Natural killer cell (primary cell): ENCODE data around the gene LRRFIP2. TPM values are rescaled to one million over a fixed set of nuclear protein-coding genes. Genes with fewer than 3 reads are reported as not detected.

Source experiments
- ATAC-seq, 3 donors: fragments of 150-1000 bp in 2 of 3; fragments of 200-7000 bp in 1 of 3; cut with Tn5 transposase; 1 replicate in 1 of 3; 2 replicates in 2 of 3; pipeline ENCODE4 v1.10.0; 2021; ENCODE audit warnings: mild to moderate bottlenecking in 2 of 3, moderate library complexity in 2 of 3
- DNase-seq, 2 donors: peaks; one replicate each; pipeline versions ENCODE4 v3.0.0 to v3.0.0-alpha.2; 2013 to 2021; ENCODE audit warnings: mixed read lengths in 1 of 2
- H3K27ac ChIP-seq: one replicate; pipeline ENCODE4 v1.5.1; 2013; ENCODE audit warnings: mild to moderate bottlenecking, low read length
- H3K27me3 ChIP-seq: one replicate; pipeline ENCODE4 v1.6.1; 2013; ENCODE audit warnings: low read length; ENCODE audit not compliant: control insufficient read depth, insufficient read depth
- H3K36me3 ChIP-seq: one replicate; pipeline ENCODE4 v1.6.1; 2013; ENCODE audit warnings: low read length; ENCODE audit not compliant: control insufficient read depth, insufficient read depth
- H3K4me1 ChIP-seq: one replicate; pipeline ENCODE4 v1.6.1; 2013; ENCODE audit warnings: low read length; ENCODE audit not compliant: control insufficient read depth, insufficient read depth
- H3K4me3 ChIP-seq: one replicate; pipeline ENCODE4 v1.5.1; 2013; ENCODE audit warnings: low read length
- H3K9me3 ChIP-seq: one replicate; pipeline ENCODE4 v1.6.1; 2013; ENCODE audit warnings: low read length; ENCODE audit not compliant: control insufficient read depth, insufficient read depth
- H3K27ac Mint-ChIP-seq, 2 donors: one replicate each; pipeline ENCODE4 v1.8.0; 2022; ENCODE audit warnings: mild to moderate bottlenecking in 2 of 2, mixed read lengths in 2 of 2, moderate library complexity in 1 of 2
- H3K27me3 Mint-ChIP-seq, 2 donors: one replicate each; pipeline ENCODE4 v1.8.0; 2022; ENCODE audit warnings: low read depth in 2 of 2, mixed read lengths in 2 of 2
- H3K36me3 Mint-ChIP-seq: one replicate; pipeline ENCODE4 v1.8.0; 2022; ENCODE audit warnings: mixed read lengths
- H3K4me1 Mint-ChIP-seq, 2 donors: one replicate each; pipeline ENCODE4 v1.8.0; 2022; ENCODE audit warnings: mixed read lengths in 2 of 2
- H3K4me3 Mint-ChIP-seq: one replicate; pipeline ENCODE4 v1.8.0; 2022; ENCODE audit warnings: mild to moderate bottlenecking, moderate library complexity, mixed read lengths
- H3K9me3 Mint-ChIP-seq, 2 donors: one replicate each; pipeline ENCODE4 v1.8.0; 2022; ENCODE audit warnings: mixed read lengths in 2 of 2
- CTCF ChIP-seq: fragments of 200-600 bp; IDR thresholded peaks from one replicate; pipeline ENCODE4 v1.8.0; 2022; ENCODE audit warnings: antibody characterized with exemption
- WGBS: methylation state at CpG from one replicate; pipeline ENCODE4 v1.1.7; 2013; ENCODE audit warnings: missing lambda C conversion rate; ENCODE audit not compliant: insufficient coverage; 5-methylcytosine and 5-hydroxymethylcytosine counted together
- intact Hi-C: fragments of 100-400 bp; cut with micrococcal nuclease; formaldehyde crosslinking; loops from one replicate; pipeline ENCODE4 v1.14.2; 2022
- total RNA-seq, 4 donors: library from RNA; stranded (reverse); fragments of 120-200 nt in 1 of 4; gene quantifications; one replicate each; pipeline versions ENCODE4 v1.2.3 to v1.2.4, GENCODE V29; 2013 to 2022

LRRFIP2 gene
- total RNA-seq, 3 donors from 2014 or later (not counting 1 experiment from before 2014, with no cell fraction given): 49.0 to 86.1 (median 66.0) TPM

GRCh38 chr3:37086918-37087317 is 87.5 kb downstream of the LRRFIP2 start:
- H3K4me3 Mint-ChIP-seq: no peak overlapping the region
- no peaks in the 10 kb centered on the region for H3K9me3 Mint-ChIP-seq
- ATAC-seq (no peak), DNase-seq (no peak)
- WGBS: 96% methylated on average over 6 of the region's 6 CpGs
- Histone ChIP-seq H3K36me3 (peaks cover 8% of the 10 kb centered on the region), H3K27ac (no peak overlapping the region), H3K4me1 (no peaks in the 10 kb centered on the region), H3K4me3 (no peak overlapping the region), H3K27me3 (no peaks in the 10 kb centered on the region), H3K9me3 (no peaks in the 10 kb centered on the region)
- TF ChIP-seq CTCF: no peak
- H3K27ac Mint-ChIP-seq: no peak overlapping the region
- H3K4me1 Mint-ChIP-seq: peaks cover 0 to 4% of the 10 kb centered on the region in 2 donors
- intact Hi-C loops: no loop called here
- H3K36me3 Mint-ChIP-seq: peaks cover 16% of the 10 kb centered on the region
- no peaks in the 10 kb centered on the region for H3K27me3 Mint-ChIP-seq

GRCh38 chr3:37082317-37082716 is 92.1 kb downstream of the LRRFIP2 start:
- 90% methylated on average over 1 of the region's 3 CpGs for WGBS

GRCh38 chr3:37075955-37076354 is 98.4 kb downstream of the LRRFIP2 start:
- Mint-ChIP-seq H3K4me3 (no peak overlapping the region), H3K27me3 (no peaks in the 10 kb centered on the region), H3K27ac (no peak overlapping the region), H3K36me3 (peaks cover 24% of the 10 kb centered on the region), H3K9me3 (no peaks in the 10 kb centered on the region), H3K4me1 (peaks cover 0 to 8% of the 10 kb centered on the region in 2 donors)
- intact Hi-C loops: no loop called here
- H3K27me3 ChIP-seq: no peaks in the 10 kb centered on the region
- no peak overlapping the region for H3K27ac ChIP-seq
- TF ChIP-seq CTCF: no peak
- H3K4me3 ChIP-seq: no peak overlapping the region
- peaks cover 14% of the 10 kb centered on the region for H3K36me3 ChIP-seq
- H3K4me1 ChIP-seq: no peaks in the 10 kb centered on the region
- ATAC-seq (no peak), DNase-seq (no peak)
- H3K9me3 ChIP-seq: no peaks in the 10 kb centered on the region
- WGBS: 100% methylated on average over 1 of the region's 1 CpG

More at GRCh38 chr3:37082317-37082716, 92.1 kb downstream of the LRRFIP2 start:
- Mint-ChIP-seq H3K9me3 (no peaks in the 10 kb centered on the region), H3K4me3 (no peak overlapping the region), H3K27me3 (no peaks in the 10 kb centered on the region), H3K27ac (no peak overlapping the region), H3K4me1 (peaks cover 0 to 4% of the 10 kb centered on the region in 2 donors), H3K36me3 (peaks cover 24% of the 10 kb centered on the region)
- no peak for ATAC-seq
- no peak for DNase-seq
- Histone ChIP-seq H3K4me1 (no peaks in the 10 kb centered on the region), H3K4me3 (no peak overlapping the region), H3K27me3 (no peaks in the 10 kb centered on the region), H3K36me3 (peaks cover 10% of the 10 kb centered on the region), H3K27ac (no peak overlapping the region), H3K9me3 (no peaks in the 10 kb centered on the region)
- no peak for TF ChIP-seq CTCF
- intact Hi-C loops: no loop called here

- no peaks in the 10 kb centered on the region for H3K9me3 Mint-ChIP-seq
- Histone ChIP-seq H3K27me3 (no peaks in the 10 kb centered on the region), H3K4me3 (no peak overlapping the region), H3K4me1 (no peaks in the 10 kb centered on the region), H3K36me3 (peaks cover 9% of the 10 kb centered on the region), H3K9me3 (no peaks in the 10 kb centered on the region), H3K27ac (no peak overlapping the region)
- H3K4me3 Mint-ChIP-seq: no peak overlapping the region
- intact Hi-C loops: no loop called here
- H3K27me3 Mint-ChIP-seq: no peaks in the 10 kb centered on the region
- H3K4me1 Mint-ChIP-seq: peaks cover 0 to 8% of the 10 kb centered on the region in 2 donors
- H3K27ac Mint-ChIP-seq: no peak overlapping the region
- 71% methylated on average over 2 of the region's 3 CpGs for WGBS
- no peak for ATAC-seq
- no peak for DNase-seq
- H3K36me3 Mint-ChIP-seq: peaks cover 19% of the 10 kb centered on the region
- TF ChIP-seq CTCF: no peak
Measured at GRCh38 chr3:37074178-37074577, 100.2 kb downstream of the LRRFIP2 start.
